ENCODE measurements around the gene RAB3IL1. TPM values are rescaled to one million over a fixed set of nuclear protein-coding genes. Genes with fewer than 3 reads are reported as not detected.
A peak's percentile ranks its signal among the peaks of the same experiment; 100 is the strongest.
"Not testable (repeated sequence)": the region's sequence is repeated elsewhere in the genome, so short reads cannot be mapped to it uniquely, and the experiment has no call there.

The RAB3IL1 gene
- total RNA-seq: 14.9 TPM

- DNase-seq (ENCODE audit: low spot score): peak; percentile 70
Observed at GRCh38 chr11:61917334-61918109, at the start of gene RAB3IL1. Gene RAB3IL1 (minus strand): TSS chr11:61917566. CDS start chr11:61917367, 199 bp downstream.

GRCh38 chr11:61966734-61967115 lies 49.4 kb upstream of the RAB3IL1 start:
- DNase-seq (ENCODE audit: low spot score): peak; percentile 50

- not testable (repeated sequence) for DNase-seq (ENCODE audit: low spot score)
Observed at GRCh38 chr11:61964666-61965271, 47.4 kb upstream of the RAB3IL1 start.

GRCh38 chr11:61964058-61964665 lies 46.8 kb upstream of the RAB3IL1 start:
- no peak for DNase-seq (ENCODE audit: low spot score)

- no peak for DNase-seq (ENCODE audit: low spot score)
Observed at GRCh38 chr11:61963282-61964057, 46.1 kb upstream of the RAB3IL1 start.

GRCh38 chr11:61963016-61963281 lies 45.6 kb upstream of the RAB3IL1 start:
- DNase-seq (ENCODE audit: low spot score): no peak

GRCh38 chr11:61962213-61963015 lies 45.0 kb upstream of the RAB3IL1 start:
- no peak for DNase-seq (ENCODE audit: low spot score)

GRCh38 chr11:61961570-61962212 lies 44.3 kb upstream of the RAB3IL1 start:
- DNase-seq (ENCODE audit: low spot score): peak; percentile 45

- DNase-seq (ENCODE audit: low spot score): no peak
Observed at GRCh38 chr11:61960532-61960931, 43.2 kb upstream of the RAB3IL1 start.

GRCh38 chr11:61959678-61960077 lies 42.3 kb upstream of the RAB3IL1 start:
- peak; percentile 42 for DNase-seq (ENCODE audit: low spot score)

- no peak for DNase-seq (ENCODE audit: low spot score)
Observed at GRCh38 chr11:61959114-61959513, 41.7 kb upstream of the RAB3IL1 start.

- no peak for DNase-seq (ENCODE audit: low spot score)
Observed at GRCh38 chr11:61958590-61958989, 41.2 kb upstream of the RAB3IL1 start.

GRCh38 chr11:61957021-61957770 lies 39.8 kb upstream of the RAB3IL1 start:
- DNase-seq (ENCODE audit: low spot score): no peak

- DNase-seq (ENCODE audit: low spot score): no peak
Observed at GRCh38 chr11:61956191-61957020, 39.0 kb upstream of the RAB3IL1 start.

GRCh38 chr11:61955422-61956135 lies 38.2 kb upstream of the RAB3IL1 start:
- DNase-seq (ENCODE audit: low spot score): no peak

- DNase-seq (ENCODE audit: low spot score): no peak
Observed at GRCh38 chr11:61954851-61955421, 37.6 kb upstream of the RAB3IL1 start.

GRCh38 chr11:61954106-61954850 lies 36.9 kb upstream of the RAB3IL1 start:
- no peak for DNase-seq (ENCODE audit: low spot score)

- not testable (repeated sequence) for DNase-seq (ENCODE audit: low spot score)
Observed at GRCh38 chr11:61953632-61954031, 36.3 kb upstream of the RAB3IL1 start.
